SIG-M5 (cell line): ENCODE measurements around the gene ISCU.

Experiments used
- DNase-seq: peaks from one replicate; lab custom pipeline; 2025; lab: John Stamatoyannopoulos, UW

Gene ISCU

DNA sequence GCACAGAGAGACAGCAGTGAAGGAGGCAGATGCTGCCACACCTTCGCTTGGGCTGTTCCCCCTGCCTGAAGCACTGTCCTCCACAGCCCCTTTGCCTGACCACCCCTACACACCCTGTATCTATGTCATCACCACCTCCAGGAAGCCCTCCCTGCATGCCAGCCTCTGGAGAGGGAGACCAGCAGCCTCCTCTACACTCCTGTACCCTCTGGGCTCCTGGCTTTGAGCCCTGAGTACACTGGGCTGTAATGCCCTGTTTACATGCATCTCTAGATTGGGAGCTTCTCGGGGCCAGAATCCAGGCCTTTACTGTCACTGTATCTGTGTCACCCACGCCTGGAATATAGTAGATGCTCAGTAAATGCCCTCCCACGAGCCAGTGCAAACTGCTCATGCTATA lies 41.3 kb downstream of the ISCU start:
- DNase-seq: no peak

DNA sequence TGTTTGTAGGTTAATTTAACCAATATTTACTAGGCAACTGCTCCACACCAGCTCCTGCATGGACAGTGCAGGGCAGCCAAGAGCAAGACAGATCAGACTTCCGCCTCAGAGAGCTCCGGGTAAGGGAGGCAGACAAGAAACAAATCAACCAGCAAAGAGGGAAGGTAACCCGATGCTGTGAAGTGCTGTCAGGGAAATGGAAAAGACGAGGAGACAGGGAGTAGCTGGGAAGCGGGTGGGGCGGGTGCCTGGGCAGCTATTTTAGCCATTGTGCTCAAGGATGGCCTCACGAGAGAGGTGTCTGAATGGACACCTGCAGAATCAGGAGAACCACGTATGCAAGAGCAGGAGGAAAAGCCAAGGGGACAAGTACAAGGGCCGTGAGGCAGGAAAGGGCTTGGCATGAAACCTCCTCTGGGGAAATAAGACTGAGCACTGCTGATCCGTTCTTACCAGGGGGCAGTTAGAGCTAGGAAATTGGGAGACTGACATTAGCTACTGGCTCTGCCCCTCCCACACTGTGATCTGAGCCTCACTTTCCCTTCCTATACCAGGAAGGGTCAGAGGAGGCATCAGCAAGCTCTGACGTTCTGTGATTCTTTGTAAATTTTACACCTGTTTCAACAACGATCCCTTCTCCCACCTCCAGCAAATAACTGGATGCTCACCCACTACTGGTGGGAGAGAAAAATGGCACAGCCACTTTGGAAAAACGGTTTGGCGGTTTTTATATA lies 42.0 kb downstream of the ISCU start:
- no peak for DNase-seq

DNA sequence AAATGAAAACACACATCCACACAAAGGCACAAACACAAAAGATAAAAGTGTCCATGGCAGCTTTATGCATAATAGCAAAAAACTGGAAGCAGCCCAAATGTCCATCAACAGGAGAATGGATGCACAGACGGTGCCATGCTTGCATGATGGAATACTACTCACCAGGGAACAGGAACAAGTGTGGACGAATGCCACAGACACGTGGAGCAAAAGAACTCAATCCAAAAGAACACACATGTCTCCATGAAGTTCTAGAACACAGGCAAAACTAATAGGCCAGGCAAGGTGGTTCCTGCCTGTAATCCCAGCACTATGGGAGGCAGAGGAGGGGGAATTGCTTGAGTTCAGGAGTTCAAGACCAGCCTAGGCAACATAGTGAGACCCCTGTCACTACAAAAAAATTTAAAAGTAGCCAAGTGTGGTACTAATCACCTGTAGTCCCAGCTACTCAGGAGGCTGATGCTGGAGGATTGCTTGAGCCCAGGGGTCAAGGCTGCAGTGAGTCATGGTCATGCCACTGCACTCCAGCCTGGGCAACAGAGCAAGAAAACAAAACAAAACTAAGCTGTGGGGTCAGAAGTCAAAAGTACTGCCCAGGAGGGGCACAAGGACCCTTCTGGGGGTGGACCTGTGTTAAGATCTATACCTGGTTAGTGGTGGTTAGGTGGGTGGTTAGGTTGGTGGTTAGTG lies 42.7 kb downstream of the ISCU start:
- DNase-seq: no peak

DNA sequence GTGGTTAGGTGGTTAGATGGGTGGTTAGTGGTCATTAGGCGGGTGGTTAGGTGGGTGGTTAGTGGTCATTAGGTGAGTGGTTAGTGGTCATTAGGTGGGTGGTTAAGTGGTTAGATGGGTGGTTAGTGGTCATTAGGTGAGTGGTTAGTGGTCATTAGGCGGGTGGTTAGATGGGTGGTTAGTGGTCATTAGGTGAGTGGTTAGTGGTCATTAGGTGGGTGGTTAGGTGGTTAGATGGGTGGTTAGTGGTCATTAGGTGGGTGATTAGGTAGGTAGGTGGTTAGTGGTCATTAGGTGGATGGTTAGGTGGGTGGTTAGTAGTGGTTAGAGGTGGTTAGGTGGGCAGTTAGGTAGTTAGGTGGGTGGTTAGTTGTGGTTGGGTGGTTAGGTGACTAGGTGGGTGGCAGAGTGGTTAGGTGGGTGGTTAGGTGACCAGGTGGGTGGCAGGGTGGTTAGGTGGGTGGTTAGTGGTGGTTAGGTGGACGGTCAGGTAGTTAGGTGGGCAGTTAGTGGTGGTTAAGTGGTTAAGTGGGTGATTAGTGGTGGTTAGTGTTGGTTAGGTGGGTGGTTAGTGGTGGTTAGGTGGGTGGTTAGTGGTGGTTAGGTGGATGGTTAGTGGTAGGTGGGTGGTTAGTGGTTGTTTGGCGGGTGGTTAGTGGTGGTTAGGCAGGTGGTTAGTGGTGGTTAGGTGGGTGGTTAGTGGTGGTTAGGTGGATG lies 43.5 kb downstream of the ISCU start:
- DNase-seq: no peak

DNA sequence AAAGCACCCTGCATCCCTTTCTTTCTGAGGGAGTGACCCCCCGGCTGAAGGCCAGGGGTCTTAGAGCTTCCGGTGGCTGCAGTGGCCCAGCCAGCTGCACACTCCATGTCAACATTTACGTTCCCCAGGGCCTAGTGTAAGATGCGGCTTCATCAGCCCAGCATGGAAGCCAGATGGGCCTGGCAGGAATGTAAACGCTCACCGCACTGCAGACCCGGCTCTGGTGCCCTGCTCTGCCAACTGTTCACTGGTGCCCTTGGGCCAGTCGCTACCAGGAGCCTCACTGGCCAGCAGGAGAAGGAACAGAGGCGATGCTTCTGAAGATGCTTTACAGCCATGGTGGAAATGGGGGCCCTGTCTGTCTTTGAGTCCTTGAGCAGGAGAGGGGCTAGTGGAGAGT lies 44.1 kb downstream of the ISCU start:
- DNase-seq: no peak

DNA sequence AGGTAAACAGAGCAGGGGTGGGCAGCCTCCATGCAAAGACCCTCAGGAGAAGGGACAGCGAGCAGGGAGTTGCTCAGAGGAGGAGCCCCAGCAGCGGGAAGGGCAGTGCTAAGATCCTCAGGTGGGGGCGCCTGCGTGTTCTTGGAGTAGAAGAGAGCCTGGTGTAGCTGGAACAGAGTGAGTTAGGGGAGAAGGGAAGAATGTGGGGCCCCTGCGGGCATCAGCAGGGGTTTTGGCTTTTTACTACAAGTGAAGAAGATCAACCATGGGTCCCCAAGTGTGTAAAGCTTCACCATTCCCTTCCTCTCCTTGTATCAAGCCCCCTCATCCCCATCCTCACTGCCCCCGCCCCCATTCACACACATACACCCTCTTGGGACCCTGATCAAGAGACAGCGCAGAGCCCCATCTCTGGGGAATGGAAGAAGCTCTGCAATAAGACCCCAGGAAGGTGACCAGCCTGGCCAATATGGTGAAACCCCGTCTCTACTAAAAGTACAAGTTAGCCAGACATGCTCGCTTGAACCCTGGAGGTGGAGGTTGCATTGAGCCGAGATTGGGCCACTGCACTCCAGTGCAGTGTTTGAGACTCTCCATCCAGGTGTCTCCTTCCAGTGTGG lies 45.7 kb downstream of the ISCU start:
- no peak for DNase-seq

DNA sequence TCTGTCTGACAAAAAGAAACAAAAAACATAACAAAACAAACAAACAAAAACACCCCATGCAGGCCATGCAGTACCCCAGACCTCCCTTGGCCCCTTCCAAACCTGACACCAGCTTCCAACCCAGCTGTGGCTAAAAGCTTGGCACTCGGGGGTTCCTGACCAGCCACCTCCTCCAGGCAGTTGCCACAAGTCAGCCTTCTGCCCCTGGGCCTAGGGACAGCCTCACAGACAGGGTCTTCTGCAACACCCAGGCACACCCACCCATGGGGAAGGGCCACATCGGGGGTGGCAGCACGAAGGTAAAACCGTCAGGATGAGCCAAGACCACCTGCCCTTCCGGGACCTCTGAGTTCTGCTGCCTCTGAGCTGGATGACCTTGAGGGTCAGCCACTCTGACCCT lies 46.2 kb downstream of the ISCU start:
- no peak for DNase-seq

DNA sequence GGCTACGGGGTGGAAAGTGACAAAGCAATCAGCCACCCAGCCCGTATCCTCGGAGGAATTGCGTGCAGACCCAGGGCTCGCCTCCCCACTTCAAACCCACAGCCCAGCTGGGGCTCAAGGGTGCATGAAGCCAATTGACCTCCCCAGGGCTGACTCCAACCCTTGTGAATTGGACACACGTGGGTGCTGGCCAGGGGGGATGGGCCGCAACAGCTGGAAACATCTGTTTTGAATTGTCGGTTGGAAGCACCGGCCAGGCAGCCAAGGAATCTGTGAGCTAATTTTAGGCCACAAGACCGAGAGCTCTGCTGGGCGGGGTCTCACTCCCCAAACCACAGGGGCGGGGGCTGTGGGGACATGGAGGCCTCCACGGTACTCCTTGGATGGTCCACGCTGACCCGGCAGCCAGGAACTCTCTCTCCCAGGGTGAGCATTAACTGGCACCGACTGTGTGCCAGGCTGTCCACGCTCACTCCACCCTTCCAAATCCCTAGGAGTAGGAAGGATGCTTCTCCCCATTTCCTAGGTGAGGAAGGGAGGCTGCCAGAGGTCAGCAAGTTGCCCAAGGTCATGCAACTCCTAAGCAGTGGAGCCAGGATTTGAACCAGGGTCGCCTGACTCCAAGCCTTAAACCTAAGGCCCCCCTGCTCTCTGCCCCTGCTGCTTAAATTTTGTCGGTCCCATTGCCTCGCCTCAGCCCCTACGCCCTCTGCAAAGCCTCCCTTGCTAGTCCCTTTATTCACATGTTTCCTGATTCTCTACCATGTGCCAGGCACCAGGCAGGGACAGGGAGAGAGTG lies 47.3 kb downstream of the ISCU start:
- DNase-seq: no peak

DNA sequence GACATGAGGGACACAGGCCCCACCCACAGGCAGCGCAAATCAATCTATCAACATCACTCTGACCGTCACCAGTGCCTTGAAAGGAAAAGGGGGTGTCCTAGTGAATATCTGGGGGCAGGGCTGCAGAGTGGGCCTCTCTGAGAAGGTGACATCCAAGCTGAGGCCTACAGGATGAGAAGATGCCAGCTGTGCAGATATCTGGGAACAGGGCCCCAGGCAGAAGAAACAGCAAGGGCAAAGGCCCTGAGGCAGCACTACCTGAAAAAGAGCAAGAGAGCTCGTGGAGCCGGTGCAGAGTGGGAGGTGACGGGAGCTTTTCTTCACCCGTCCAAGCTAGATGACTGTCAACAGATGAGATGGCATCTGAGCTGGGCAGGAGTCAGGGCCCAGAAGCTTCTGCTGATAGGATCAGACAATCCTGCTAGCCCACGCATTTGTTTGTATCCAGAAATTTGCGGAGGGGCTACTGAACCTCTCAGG lies 48.0 kb downstream of the ISCU start:
- no peak for DNase-seq

DNA sequence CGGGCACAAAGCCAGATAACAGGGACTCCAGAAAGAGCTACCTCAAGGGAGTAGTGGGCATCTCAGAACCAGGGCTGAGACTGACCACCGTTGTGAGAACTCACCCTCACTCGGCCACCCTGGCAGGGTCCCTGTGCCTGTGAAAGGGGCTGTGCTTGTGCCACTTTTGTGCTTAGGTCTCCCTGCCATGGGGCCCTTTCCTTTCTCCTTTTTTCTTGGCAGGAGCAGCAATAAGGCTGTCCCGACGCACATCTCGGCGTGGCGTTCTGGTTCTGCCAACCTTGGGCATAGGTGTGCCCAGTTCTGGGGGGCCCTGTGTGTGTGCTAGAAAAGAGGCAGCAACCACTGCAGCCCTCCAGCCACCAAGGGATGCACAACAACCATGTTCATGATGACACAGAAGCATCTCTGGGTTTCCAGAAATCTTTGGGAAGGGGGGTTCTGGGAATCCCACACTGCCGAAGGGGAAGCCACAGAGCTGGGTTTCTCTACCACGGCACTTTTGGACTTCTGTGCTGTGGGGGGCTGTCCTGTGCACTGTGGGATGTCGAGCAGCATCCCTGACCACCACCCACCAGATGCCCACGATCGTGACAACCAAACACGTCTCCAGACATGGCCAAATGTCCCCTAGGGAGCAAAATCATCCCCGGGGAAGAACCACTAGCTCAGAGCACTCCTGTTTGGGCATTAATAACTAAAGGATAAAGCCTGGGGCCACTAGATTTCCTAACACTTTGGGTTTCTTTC lies 48.6 kb downstream of the ISCU start:
- no peak for DNase-seq

DNA sequence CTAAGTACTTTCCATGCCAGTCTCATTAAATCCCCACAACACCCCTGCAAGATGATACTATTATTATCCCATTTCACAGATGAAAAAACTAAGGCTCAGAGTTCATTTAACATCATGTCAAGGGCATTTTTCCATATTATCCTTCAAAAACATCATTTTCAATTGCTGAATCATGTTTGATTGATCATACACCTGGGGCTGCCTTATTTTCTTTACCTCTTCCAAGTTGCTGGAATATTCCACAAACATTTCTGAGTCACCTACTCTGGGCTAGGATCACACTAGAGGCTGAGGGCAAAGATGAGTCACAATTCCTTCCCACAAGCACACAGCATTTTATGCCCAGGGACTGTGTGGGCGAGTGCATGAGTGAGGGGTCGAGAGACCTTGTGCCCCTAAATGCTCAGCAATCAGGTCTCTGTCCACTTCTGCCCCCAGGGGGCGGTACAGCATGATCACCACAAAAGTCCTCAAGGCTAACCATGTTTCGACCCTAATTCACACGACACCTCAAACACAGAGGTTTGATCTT lies 49.6 kb downstream of the ISCU start:
- DNase-seq: no peak

DNA sequence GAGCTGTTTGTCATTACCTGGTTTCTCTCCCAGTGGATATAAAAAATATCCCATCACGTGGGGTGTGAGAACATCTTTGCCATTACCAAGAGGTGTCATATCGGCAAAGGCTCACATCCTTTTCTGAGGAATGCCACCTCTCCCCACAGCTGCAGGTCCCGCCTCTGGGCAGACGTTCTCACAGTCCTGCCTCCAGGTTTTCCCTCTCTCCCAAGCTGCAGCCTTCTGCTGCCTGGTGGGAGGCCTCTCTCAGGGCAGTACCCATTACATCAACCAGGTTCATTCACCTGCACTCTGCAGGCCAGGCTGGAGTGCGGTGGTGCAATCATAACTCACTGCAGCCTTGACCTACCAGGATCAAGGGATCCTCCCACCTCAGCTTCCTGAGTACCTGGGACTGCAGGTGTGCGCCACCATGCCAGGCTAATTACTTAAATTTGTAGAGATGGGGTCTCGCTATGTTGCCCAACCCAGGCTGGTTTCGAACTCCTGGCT lies 50.4 kb downstream of the ISCU start:
- DNase-seq: no peak

DNA sequence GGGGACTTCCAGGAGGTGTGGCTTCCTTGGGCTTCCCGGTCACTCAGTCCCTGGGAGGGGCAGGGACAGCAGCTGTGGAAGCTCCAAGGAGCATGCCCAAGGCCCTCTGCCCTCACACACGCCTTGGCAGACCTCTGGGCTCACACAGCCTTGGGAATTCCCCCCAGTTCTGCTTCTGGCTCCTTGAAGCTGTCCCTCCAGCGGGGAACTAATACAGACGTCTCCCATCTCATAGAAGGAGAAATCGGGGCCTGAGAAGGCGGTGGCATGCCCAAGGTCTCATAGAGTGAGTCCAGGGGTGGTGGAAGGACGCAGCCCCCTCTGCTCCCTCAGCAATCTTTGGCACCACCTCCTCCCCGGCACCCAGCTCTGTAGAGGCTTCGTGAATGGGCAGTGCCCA lies 51.2 kb downstream of the ISCU start:
- DNase-seq: no peak

DNA sequence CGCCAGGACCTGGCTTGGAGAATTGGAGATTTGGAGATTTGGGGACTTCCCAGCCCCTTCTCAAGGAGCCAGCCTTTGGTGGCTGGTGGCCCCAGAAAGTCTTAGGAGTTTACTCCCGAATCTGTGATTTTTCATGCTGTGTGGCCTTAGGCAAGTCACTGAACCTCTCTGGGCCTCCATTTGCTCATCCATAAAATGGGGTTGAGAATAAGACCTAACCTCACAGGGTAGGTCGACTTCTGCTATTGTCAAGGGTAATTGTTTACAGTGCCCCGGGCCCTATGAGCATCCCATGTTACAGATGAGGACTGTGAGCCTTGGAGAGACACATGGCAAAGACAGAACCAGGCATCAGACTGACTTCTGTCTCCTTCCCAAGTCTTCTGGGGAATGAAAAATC lies 51.6 kb downstream of the ISCU start:
- DNase-seq: no peak

DNA sequence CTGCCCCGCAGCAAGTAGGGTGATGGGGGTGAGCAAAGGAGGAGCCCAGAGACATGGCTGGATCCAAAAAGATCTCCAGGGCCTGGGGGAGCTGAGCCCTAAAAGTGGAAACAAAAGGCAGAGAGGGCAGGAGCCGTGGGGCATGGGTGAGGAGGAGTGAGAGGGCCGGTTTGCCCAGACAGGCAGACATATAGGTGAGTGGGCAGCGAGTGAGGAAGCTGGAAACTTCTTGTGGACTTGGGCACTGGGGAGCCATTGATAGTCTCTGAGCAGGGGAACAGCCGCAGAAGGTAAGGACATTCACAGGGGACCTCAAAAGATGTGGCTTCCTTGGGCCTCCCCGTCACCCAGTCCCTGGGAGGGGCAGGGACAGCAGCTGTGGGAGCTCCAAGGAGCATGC lies 52.2 kb downstream of the ISCU start:
- DNase-seq: no peak

DNA sequence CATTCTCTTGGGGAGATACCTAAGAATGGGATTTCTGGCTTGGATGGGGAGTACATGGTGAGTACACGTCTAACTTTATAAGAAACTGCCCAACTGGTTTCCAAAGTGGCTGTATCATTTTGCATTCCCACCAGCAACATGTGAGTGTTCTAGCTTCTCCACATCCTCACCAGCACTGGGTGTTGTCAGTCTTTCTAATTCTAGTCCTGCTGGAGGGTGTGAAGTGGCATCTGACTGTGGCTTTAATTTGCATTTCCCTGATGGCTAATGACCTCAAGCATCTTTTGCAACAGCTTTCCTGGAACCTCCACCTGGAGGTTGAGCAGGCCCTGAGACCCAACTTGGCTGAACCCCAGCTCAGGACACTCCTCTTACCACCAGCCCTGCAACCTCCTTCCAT lies 53.5 kb downstream of the ISCU start:
- no peak for DNase-seq

DNA sequence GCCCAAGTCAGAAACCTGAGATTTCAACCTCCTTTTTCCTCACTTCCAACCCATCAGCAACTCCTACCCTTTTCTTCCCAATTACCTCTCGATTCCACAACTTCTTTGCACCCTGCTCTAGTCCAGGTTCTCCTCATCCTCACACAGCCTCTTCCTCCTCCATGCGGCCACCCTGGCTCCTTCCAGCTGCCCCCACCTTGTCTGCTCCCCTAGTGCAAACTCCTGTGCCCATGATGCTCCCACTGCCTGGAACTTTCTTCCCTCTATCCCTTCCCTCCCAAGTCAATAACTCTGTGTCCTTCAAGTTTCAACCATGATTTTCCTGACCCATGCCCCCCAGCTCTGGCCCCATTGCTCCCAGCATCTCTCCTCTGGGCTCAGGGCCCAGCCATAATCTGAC lies 54.0 kb downstream of the ISCU start:
- no peak for DNase-seq

DNA sequence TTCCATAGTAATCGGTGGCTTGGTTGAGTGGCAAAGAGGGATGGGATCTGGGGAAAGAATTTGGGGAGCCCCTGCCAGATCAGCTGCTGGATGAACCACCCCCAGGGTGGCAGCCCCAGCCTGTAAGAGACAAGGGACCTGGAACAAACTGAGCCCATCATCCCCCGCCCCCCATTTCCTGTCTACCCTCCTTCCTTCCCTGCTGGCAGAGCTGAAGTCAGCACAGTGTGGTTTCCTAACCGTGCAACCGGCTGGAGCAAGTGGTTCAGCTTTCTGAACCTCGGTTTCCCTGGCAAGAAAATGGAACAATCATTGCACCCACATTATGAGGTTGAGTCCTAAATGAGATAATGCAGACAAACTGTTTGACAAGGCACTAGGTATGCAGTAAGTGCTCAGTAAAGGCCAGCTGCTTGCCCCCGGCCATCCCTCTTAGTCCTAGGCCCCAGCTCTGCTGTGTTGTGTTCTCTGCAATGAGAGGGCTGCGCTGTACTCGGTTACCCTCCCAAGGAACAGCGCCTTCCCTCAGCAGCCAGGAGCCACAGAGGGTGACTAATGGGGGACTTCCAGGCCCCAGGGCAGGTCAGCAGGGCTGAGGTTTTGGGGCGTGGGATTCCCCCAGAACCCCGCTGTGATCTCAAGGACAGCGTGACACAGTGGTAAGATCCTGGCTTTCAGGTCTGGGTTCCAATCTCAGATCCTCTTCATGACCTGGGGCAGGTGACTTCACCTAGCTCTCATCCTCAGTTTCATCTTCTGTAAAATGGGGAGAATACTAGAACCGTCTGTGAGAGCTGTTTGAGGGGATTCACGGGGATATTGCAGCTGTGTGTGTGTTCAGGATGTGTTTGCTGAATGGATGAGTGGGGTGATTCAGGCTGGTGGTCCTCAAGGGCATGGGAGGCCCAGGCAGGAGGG lies 54.8 kb downstream of the ISCU start:
- no peak for DNase-seq

DNA sequence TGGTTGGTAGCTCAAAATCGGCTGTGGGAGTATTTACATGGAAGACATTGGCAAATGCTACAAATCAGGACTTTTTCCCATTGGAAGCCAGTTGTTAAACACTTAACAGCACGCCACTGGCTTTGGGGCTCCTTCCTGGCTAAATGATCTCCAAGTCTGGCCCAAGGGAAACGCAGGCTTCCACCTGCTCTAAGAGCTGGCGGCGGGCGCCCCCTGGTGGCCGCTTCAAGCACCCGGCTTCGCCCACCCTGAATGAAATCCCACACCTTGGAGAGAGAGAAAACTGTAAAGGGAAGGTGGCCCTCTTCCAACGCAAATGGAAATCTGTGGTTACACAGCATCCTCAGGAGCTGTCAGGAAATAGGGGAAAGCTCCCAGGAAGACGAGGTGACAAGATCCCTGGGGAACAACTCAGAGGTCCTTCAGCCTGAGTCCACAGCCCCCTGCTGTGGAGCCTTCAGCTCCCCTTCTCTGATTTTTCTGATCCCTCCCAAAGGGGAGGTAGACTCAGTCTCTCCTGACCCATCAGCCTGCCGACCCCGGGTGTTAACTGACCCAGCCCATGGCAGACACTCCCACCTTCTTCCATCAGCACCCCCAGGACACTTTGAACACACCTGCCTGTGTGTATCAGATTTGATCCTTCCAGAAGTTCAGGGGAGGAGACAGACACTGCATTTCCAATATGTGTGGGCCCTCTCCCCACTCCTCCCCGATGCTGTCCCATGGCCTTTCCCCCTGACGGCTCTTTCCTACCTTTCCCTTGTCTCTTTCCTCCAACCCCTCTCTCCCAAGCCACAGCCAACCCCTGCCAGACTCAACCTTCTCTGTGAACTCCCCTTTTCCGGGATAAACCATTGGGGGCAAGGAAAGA lies 55.9 kb downstream of the ISCU start:
- no peak for DNase-seq
